Stomach (tissue), 9 donors: ENCODE results near the gene ZMAT3. TPM values are rescaled to one million over a fixed set of nuclear protein-coding genes. Genes with fewer than 3 reads are reported as not detected.

Experiments used
- DNase-seq, 2 donors: peaks; one replicate each; pipeline versions ENCODE4 v3.0.0 to v3.0.0-alpha.2; 2013 to 2019
- H3K27ac ChIP-seq, 5 donors: fragments of 200-600 bp in 4 of 5; sonication (generic) in 4 of 5; one replicate each; pipeline ENCODE4 v1.5.1; 2013 to 2019; ENCODE audit warnings: mild to moderate bottlenecking in 1 of 5, moderate library complexity in 1 of 5
- H3K27me3 ChIP-seq, 3 donors: fragments of 200-600 bp; sonication (generic); one replicate each; pipeline ENCODE4 v1.5.1; 2017 to 2019; ENCODE audit warnings: mixed run types in 1 of 3
- H3K36me3 ChIP-seq, 4 donors: fragments of 200-600 bp; sonication (generic); 1 replicate in 3 of 4; 2 replicates in 1 of 4; pipeline ENCODE4 v1.5.1; 2016 to 2019
- H3K4me1 ChIP-seq, 4 donors: fragments of 200-600 bp; sonication (generic); one replicate each; pipeline ENCODE4 v1.5.1; 2016 to 2019
- H3K4me3 ChIP-seq, 4 donors: fragments of 200-600 bp; sonication (generic) in 3 of 4; one replicate each; pipeline ENCODE4 v1.5.1; 2016 to 2019; ENCODE audit warnings: mild to moderate bottlenecking in 1 of 4
- H3K9me3 ChIP-seq, 4 donors: fragments of 200-600 bp; sonication (generic); one replicate each; pipeline ENCODE4 v1.5.1; 2016 to 2019
- EP300 ChIP-seq: sonication (generic); formaldehyde crosslinking; IDR thresholded peaks from one replicate; pipeline ENCODE4 v1.6.1; 2017; ENCODE audit warnings: antibody characterized with exemption
- POLR2A ChIP-seq, 4 donors: fragments of 450-650 bp; IDR thresholded peaks; one replicate each; pipeline ENCODE4 v1.6.1; 2016; ENCODE audit warnings: antibody characterized with exemption in 4 of 4, control low read depth in 2 of 4, mild to moderate bottlenecking in 1 of 4, moderate library complexity in 1 of 4
- POLR2AphosphoS5 ChIP-seq, 3 donors: sonication (generic); formaldehyde crosslinking; IDR thresholded peaks; one replicate each; pipeline ENCODE4 v1.6.1; 2016; ENCODE audit warnings: antibody characterized with exemption in 3 of 3
- whole genome bisulfite sequencing, 5 donors: extraction: QIAGEN DNeasy Blood & Tissue Kit in 3 of 5; methylation state at CpG; one replicate each; pipeline versions ENCODE4 v1.1.5 to v1.1.7; 2013 to 2018; 5-methylcytosine and 5-hydroxymethylcytosine counted together
- intact Hi-C: fragments of 100-400 bp; cut with DNase I; formaldehyde crosslinking; loops from one replicate; pipeline ENCODE4 v1.15.1; 2023; ENCODE audit warnings: low total_unique reads
- polyA plus RNA-seq, 3 donors: library from polyadenylated mRNA; stranded (reverse); fragments of 200-250 nt; gene quantifications; one replicate each; pipeline ENCODE4 v1.2.3, GENCODE V29; 2013
- total RNA-seq, 5 donors: library from RNA; depleted of rRNA; stranded (reverse); fragments of >200 nt; gene quantifications; one replicate each; pipeline versions ENCODE4 v1.1.0 to v1.2.3, GENCODE V29; 2014 to 2016
- TF ChIP-seq, protein P1 (sequence below), 7 experiments: fragments of 450-650 bp in 4 of 7; fragments of 200-600 bp in 3 of 7; sonication (generic) in 3 of 7; IDR thresholded peaks; one replicate each; pipeline ENCODE4 v1.5.1; 2016 to 2019; ENCODE audit warnings: antibody characterized with exemption in 7 of 7, control low read depth in 2 of 7, mild to moderate bottlenecking in 1 of 7
- donor health status: healthy with polysubstance abuse.
- donor health status: Bipolar disorder and iron deficiency.
- donor health status: healthy.

The ZMAT3 gene
- total and polyA plus RNA-seq, 8 donors, result 1.4 to 19.8 (median 6.5) TPM

DNA sequence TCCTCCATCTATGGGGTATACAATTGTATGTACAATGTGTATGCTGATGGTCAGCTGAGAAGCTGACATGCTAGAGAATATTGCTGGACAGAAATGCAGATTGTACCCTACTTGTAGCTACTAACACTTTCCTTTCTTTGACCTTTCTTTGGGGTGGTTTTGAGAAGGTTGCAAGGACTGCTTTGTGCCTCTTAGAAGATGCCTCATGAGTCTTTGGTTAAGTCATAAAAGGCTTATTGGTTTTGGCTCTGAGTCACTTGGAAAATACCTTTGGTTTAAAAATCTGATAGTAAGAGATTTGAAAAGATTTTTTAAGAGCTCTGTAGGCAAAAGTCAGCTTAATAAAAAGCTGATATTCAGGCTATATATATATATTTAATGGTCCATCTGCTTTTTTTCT is 71.5 kb downstream of the ZMAT3 start:
- H3K36me3 ChIP-seq, result peaks cover 0 to 8% (median 0%) of the 10 kb centered on the region in 4 donors
- H3K4me3 ChIP-seq, result no peak overlapping the region
- intact Hi-C loops, result no loop called here
- H3K27me3 ChIP-seq, result no peaks in the 10 kb centered on the region
- no peaks in the 10 kb centered on the region for H3K4me1 ChIP-seq
- TF ChIP-seq POLR2A (IDR thresholded peaks at IDR 0.05) (no peak), EP300 (no peak), POLR2AphosphoS5 (IDR thresholded peaks at IDR 0.05) (no peak)
- TF ChIP-seq, protein P1, sequence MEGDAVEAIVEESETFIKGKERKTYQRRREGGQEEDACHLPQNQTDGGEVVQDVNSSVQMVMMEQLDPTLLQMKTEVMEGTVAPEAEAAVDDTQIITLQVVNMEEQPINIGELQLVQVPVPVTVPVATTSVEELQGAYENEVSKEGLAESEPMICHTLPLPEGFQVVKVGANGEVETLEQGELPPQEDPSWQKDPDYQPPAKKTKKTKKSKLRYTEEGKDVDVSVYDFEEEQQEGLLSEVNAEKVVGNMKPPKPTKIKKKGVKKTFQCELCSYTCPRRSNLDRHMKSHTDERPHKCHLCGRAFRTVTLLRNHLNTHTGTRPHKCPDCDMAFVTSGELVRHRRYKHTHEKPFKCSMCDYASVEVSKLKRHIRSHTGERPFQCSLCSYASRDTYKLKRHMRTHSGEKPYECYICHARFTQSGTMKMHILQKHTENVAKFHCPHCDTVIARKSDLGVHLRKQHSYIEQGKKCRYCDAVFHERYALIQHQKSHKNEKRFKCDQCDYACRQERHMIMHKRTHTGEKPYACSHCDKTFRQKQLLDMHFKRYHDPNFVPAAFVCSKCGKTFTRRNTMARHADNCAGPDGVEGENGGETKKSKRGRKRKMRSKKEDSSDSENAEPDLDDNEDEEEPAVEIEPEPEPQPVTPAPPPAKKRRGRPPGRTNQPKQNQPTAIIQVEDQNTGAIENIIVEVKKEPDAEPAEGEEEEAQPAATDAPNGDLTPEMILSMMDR (IDR thresholded peaks at IDR 0.05), result no peak
- H3K27ac ChIP-seq, result no peak overlapping the region
- peaks cover 0 to 4% (median 0%) of the 10 kb centered on the region in 4 donors for H3K9me3 ChIP-seq
- no peak for DNase-seq

DNA sequence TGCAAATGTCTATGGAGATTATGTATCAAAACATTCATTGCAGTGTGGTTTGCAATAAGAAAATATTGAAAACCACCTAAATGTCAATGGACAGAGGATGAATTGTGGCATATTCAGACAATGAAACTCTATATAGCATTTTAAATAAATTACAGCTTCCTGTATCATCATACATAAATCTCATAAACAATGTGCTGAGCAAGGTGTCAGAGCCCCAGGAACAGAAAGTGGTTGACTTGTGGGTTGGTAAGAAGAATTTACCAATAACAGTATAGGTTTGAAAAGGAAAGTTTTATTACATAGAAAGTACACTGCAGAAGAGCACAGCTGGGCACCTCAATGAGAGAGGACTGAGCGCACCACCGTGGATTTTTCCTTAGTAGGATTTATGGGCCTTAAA is 75.2 kb downstream of the ZMAT3 start:
- WGBS, 5 donors, result 87 to 95% (median 93%) methylated on average over 2 of the region's 2 CpGs
- Histone ChIP-seq H3K9me3 (peaks cover 0 to 4% (median 0%) of the 10 kb centered on the region in 4 donors), H3K4me3 (no peak overlapping the region), H3K27me3 (no peaks in the 10 kb centered on the region), H3K36me3 (peaks cover 0 to 7% (median 0%) of the 10 kb centered on the region in 4 donors), H3K4me1 (no peaks in the 10 kb centered on the region), H3K27ac (no peak overlapping the region)
- intact Hi-C loops, result no loop called here
- TF ChIP-seq POLR2AphosphoS5 (IDR thresholded peaks at IDR 0.05) (no peak), EP300 (no peak), POLR2A (IDR thresholded peaks at IDR 0.05) (no peak)
- TF ChIP-seq, protein P1 (IDR thresholded peaks at IDR 0.05), result no peak
- DNase-seq, result no peak

DNA sequence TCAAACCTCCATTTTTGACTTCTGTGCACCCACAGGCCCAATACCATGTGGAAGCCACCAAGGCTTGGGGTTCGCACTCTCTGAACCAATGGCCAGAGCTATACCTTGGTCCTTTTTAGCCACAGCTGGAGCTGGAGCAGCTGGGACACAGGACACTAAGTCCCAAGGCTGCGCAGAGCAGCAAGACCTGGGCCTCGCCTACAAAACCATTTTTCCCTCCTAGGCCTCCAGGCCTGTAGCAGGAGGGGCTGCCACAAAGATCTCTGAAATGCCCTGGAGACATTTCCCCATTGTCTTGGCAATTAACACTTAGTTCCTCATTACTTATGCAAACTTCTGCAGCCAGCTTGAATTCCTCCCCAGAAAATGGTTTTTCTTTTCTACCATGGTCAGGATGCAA is 81.3 kb downstream of the ZMAT3 start:
- intact Hi-C loops, result no loop called here
- no peak overlapping the region for H3K4me3 ChIP-seq
- peaks cover 0 to 4% (median 0%) of the 10 kb centered on the region in 4 donors for H3K36me3 ChIP-seq
- H3K27me3 ChIP-seq, result no peaks in the 10 kb centered on the region
- no peak for DNase-seq
- WGBS, 5 donors, result 84 to 94% (median 92%) methylated on average over 3 of the region's 3 CpGs
- no peak overlapping the region for H3K27ac ChIP-seq
- TF ChIP-seq EP300, result no peak
- no peaks in the 10 kb centered on the region for H3K4me1 ChIP-seq
- H3K9me3 ChIP-seq, result peaks cover 19 to 57% (median 42%) of the 10 kb centered on the region in 4 donors

DNA sequence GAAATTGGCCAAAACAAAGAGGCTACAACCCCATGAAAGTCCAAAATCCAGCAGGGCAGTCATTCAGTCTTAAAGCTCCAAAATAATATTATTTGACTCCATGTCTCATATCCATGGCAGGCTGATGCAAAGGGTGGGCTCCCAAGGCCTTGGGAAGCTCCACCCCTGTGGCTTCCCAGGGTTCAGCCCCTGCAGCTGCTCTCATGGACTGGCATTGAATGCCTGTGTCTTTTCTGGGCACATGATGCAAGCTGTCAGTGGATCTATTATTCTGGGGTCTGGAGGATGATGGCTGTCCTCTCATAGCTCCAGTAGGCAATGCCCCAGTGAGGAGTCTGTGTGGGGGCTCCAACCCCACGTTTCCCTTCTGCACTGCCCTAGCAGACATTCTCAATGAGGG is 81.8 kb downstream of the ZMAT3 start:
- H3K9me3 ChIP-seq, result peaks cover 19 to 62% (median 42%) of the 10 kb centered on the region in 4 donors
- no peak overlapping the region for H3K27ac ChIP-seq
- no peak for TF ChIP-seq POLR2A (IDR thresholded peaks at IDR 0.05)
- no peak for TF ChIP-seq POLR2AphosphoS5 (IDR thresholded peaks at IDR 0.05)
- TF ChIP-seq, protein P1 (IDR thresholded peaks at IDR 0.05), result no peak
- TF ChIP-seq EP300, result no peak
- no peak for DNase-seq
- WGBS, 5 donors, result 23 to 70% (median 38%) methylated on average over 1 of the region's 1 CpG
- H3K4me3 ChIP-seq, result no peak overlapping the region
- H3K27me3 ChIP-seq, result no peaks in the 10 kb centered on the region
- no peaks in the 10 kb centered on the region for H3K4me1 ChIP-seq
- intact Hi-C loops, result no loop called here
- H3K36me3 ChIP-seq, result peaks cover 0 to 4% (median 0%) of the 10 kb centered on the region in 4 donors

DNA sequence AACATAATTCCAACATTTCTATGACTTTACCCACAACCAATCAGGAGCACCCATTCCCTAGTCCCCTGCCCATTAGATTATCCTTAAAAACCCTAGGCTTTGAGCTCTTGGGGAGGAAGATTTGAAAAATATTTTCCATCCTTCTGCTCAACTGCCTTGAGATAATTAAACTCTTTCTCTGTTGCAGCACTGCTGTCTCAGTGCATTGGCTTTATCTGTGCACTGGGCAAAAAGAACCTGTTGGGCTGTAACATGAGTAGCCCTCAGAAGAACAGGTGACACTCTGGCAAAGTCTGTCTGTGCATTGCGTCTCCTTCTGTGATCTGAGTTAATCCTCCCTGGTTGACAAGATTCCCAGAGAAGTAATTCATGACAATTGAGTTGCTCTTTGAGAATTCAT is 83.9 kb downstream of the ZMAT3 start:
- Histone ChIP-seq H3K4me3 (no peak overlapping the region), H3K9me3 (peaks cover 19 to 69% (median 42%) of the 10 kb centered on the region in 4 donors), H3K27ac (no peak overlapping the region), H3K27me3 (no peaks in the 10 kb centered on the region), H3K4me1 (no peaks in the 10 kb centered on the region), H3K36me3 (peaks cover 0 to 4% (median 0%) of the 10 kb centered on the region in 4 donors)
- intact Hi-C loops, result no loop called here
- DNase-seq, result no peak
- 83 to 100% (median 97%) methylated on average over 1 of the region's 1 CpG for WGBS, 5 donors
- TF ChIP-seq POLR2AphosphoS5 (IDR thresholded peaks at IDR 0.05) (no peak), EP300 (no peak), POLR2A (IDR thresholded peaks at IDR 0.05) (no peak)
- TF ChIP-seq, protein P1 (IDR thresholded peaks at IDR 0.05), result no peak
